Gastroesophageal sphincter (tissue), 3 donors: ENCODE measurements around the gene IGSF6.
"Not testable (repeated sequence)": the region's sequence is repeated elsewhere in the genome, so short reads cannot be mapped to it uniquely, and the experiment has no call there.

Source experiments
- CTCF ChIP-seq, 4 experiments: fragments of 200-600 bp in 2 of 4; fragments of 450-650 bp in 2 of 4; sonication (generic) in 1 of 4; IDR thresholded peaks; one replicate each; pipeline ENCODE4 v1.5.1; 2017 to 2019; ENCODE audit warnings: antibody characterized with exemption in 4 of 4, mild to moderate bottlenecking in 2 of 4, moderate library complexity in 2 of 4
- EP300 ChIP-seq: sonication (generic); formaldehyde crosslinking; IDR thresholded peaks from one replicate; pipeline ENCODE4 v1.6.1; 2017; ENCODE audit warnings: antibody characterized with exemption, mild to moderate bottlenecking

DNA sequence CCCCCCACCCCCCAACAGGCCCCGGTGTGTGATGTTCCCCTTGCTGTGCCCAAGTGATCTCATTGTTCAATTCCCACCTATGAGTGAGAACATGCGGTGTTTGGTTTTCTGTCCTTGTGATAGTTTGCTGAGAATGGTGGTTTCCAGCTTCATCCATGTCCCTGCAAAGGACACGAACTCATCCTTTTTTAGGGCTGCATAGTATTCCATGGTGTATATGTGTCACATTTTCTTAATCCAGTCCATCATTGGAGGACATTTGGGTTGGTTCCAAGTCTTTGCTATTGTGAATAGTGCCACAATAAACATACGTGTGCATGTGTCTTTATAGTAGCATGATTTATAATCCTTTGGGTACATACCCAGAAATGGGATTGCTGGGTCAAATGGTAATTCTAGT, 38.6 kb upstream of the IGSF6 start:
- not testable (repeated sequence) for TF ChIP-seq CTCF (IDR thresholded peaks at IDR 0.05); EP300
